Cerebellar nuclear complex (tissue), 1 donor: ENCODE measurements around the gene ABCC9.

ENCODE experiments used
- DNase-seq, 2 experiments: peaks; one replicate each; lab custom pipeline; 2025; lab: John Stamatoyannopoulos, UW

Gene ABCC9

DNA sequence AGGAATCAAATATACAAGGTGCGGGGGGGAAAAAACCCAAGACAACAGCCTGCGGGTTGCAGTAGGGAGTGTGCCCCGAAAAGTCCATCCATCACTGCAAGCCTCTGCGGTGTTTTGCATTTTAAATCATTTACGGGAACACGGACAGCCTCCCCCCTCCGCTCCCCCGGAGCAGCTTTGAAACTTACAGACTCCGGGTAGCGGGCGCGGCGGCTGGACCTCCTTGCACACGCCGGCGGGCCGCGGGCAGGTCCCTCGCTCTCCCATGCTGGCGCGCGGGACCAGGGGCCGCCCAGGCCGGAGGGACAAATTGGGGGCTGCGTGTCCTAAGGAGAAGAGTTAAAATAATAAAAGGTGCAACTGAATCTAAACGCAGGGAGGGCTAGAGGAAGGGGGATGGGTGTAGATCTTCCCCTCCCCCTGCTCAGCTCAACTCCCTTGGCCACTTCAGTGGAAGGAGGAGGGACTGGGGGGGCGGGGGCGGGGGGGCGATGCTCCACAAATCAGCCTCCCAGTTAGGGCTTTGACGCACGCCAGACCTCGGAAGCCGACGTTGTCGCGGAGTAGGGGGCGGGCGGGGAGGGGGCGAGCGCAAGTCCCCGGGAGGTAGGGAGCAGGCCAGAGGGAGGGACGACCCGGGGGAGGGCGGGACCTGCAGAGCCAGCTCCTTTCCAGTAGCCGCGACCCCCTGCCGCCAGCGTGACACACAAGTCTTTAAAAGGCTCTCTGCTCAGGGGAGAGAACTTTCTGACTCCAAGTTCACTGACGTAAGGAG lies 166.7 kb downstream of the ABCC9 start, which contains the start of gene KCNJ8:
Gene KCNJ8, minus strand, starts transcription at position 349 of the 775 bp plus-strand sequence. CDS start 1,090 bp downstream, outside the sequence.
- DNase-seq, result no peak

DNA sequence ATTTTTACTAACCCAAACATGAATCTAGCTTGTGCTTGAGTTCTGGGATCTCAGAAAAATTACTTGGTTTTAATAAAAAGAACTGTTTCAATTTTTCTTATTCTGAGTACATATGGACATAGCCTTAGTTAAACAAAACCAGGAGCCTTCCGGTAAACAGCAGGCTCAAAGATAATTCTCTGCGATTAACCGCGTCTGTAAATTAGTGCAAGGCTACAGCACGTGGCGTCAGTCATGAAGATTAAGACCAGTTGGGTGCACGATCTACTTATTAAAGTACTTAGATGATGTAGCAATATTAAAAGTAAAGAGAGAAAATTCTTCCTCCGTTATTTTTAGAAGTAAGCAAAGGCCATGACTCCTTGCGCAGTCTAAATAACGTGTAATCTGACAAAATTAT lies 167.4 kb downstream of the ABCC9 start:
- no peak for DNase-seq

DNA sequence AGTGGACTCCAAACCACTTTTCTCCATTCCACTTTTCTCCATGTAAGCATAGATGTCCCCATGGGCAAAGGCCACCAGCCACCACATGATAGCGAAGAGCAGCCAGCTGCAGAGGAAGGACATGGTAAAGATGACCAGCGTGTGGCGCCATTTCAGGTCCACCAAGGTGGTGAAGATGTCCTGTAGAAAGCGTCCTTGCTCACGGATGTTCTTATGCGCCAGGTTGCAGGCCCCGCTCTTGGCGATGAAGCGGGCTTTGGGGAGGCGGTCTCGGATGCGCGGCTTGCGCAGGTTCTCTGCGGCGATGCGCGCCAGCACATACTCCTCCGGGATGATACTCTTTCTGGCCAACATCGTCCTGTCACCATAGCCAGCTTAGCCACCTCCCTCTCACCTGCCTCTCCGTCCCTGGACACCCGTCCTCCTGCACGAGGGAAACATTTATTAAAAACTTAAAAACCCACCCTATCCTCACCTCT lies 167.9 kb downstream of the ABCC9 start:
- no peak for DNase-seq

DNA sequence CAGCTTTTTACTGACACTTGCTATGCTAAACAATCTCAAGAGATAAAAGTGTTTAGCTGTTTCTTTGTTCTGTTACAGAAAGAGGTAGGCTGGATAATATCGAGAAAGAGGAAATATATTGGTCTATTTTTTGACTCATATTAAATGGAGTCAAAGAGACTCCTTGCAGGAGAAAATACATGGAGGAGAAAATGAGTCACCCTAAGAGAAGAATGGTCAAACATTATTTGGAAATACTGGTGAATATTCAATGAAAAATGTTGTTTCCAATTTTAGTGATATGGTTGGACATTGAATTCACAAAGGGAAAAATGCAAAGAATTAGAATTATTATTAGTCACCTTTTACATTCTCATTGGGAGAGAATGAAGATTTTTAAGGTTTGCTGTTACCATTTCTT lies 169.9 kb downstream of the ABCC9 start:
- no peak for DNase-seq

DNA sequence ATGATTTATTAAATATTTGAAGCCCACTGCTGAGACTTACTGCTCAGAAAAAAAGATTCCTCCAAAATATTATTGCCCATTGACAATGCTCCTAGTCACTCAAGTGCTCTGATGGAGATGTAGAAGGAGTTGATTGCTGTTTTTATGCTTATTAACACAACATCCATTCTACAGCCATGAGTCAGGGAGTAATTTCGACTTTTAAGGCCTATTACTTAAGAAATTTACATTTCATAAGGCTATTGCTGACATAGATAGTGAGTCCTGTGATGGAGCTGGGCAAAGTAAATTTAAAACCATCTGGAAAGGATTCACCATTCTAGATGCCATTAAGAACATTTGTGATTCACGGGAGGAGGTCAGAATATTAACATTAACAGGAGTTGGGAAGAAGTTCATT lies 171.9 kb downstream of the ABCC9 start:
- no peak for DNase-seq

DNA sequence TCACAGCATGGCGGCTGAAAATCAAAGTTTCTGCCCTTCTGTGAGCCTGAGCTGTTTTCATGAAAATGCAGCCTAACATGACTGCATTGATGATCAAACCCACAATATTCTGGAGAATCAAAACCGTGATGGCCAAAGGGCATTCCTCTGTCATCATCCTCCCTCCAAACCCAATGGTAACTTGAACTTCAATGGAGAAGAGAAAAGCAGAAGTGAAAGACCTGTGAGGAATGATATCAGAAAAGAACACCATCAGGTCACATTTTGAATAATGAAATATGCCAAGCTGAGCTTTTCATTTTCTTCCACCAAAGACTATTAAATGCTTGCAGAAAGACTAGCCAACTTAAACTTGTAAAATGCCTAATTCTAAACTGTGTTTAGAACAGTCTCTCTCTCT lies 174.8 kb downstream of the ABCC9 start:
- DNase-seq, result no peak

DNA sequence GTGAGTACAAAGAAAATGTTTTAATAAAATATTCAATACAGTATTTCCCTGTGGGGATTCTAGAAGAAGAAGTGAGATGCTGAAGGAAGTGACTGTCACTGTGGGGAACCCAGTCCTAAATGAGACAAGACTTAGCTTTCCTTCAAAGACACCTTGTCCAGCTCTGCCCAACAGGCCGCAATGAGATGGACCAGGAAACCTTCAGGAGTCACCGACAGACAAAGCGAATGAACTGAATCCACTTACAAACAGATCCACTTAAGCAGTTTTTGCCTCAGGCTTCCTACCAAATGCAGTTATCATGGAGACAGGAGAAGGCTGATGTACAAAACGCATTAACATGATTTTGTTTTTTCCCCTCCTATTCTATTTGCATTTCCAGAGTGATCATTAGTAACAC lies 176.3 kb downstream of the ABCC9 start:
- DNase-seq, result no peak

DNA sequence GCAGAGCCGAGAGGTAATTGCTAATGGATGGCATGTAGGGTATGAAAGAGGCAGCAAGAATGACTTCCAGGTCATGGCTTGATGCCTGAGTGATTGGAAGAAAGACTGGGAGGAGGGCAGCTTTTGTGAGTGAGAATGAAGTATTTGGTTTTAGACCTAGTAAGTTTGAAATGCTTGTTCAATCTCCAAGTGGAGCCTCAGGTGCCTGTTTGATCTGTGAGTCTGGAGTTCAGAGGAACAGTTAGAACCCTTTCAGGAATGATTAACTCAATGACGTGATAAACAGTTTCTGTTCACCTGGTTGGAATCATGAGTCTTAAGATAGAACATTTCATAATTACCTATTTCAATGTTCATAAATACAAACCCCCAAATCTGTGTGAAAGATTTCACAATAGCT lies 177.2 kb downstream of the ABCC9 start:
- no peak for DNase-seq

DNA sequence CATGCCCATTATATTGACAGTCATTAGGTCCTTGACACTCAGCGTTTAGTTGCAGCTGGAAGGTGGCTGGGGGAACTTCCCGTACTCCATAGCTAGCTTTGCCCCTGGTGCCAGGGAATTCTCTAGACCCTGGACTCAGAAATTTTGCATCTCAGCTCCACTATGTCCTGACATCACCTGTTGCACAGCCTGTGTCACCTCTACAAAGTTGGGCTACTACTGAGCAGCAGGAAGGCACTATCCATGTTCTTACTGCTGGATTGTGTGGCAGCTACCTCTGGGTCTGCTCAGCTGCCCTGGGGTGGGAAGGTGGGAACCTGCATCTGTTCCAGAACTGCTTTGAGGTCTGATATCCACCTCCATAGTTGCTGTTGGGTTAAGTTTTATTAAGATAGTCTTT lies 177.7 kb downstream of the ABCC9 start:
- DNase-seq, result no peak

DNA sequence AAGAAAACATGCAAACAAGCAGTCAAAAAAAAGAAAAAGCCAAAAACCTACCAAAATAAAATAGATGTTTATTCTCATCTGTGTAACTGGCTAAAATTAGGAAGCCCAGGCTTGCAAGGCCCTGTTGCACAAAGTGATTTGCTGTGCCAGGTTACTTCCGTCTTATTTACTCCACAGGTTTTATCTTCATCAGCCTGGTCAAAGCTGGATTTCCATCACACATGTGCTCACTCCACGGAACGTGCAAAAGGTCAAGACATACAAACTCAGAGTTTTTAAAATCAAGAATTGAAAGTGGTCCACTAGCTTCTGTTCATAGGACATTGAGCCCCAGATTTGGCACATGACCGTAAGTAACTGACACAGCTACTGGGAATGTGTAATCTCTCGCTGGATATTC lies 181.5 kb downstream of the ABCC9 start:
- DNase-seq, result no peak

DNA sequence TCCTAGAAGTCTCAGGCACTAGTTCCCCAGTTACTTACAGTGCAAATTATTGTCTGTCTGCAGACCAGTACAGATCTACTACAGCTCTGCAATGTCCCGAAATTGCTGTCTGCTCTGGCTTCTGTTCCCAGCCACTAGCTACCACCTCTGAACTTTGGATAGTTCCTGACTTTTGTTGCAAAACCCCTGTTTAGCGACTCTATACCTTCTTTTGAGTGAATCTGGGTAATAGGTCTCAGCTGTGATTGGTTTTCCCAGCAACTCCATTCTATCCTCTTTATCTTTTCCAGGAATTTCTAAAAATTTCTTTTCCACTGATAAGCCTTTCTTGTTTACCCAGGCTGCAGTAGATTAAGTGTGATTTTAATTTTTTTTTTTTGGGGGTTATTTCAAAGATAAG lies 183.5 kb downstream of the ABCC9 start:
- no peak for DNase-seq

DNA sequence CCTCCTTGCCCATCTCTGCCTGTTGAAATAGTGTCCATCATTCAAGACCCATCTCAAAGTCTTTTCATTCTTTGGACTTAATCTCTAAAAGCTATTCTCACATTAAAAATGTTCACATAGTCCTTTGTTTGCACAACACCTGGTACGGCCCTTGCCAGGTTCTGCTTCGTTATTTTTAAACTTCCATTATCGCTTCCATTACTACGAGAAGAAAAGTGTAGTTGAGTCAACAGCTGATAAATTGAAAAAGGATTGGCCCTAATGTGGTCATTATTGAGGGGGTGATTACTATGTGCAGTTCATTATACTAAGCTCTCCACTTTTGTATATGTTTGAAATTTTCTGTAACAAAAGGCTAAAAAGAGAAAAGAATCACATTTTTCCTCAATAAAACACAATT lies 184.5 kb downstream of the ABCC9 start:
- no peak for DNase-seq

DNA sequence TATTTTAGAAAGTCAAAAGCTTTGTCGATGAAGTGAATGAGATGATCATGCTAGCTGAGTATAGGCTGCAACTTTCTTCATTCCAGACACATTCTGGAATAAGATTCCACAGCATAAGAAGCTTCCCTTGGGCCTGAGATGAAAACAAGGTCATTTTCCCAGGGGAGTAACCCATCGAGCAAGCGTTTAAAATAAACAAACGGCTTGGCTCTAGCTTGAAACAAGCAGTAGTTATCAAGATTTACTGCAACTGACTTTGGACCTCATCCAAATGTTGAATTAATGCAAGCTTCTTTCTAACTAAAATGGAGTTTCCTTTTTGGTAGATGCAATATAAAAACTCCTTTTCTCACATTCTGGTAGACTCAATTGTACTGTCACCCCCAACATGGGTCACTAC lies 189.7 kb downstream of the ABCC9 start:
- DNase-seq, result no peak
